ENCODE results near the gene DNAI2. TPM values are rescaled to one million over a fixed set of nuclear protein-coding genes. Genes with fewer than 3 reads are reported as not detected.
A peak's percentile ranks its signal among the peaks of the same experiment; 100 is the strongest.

DNAI2 gene
- total and polyA plus RNA-seq, 9 of the 15 experiments (the other 6 are each of a cell fraction or from before 2014, with no cell fraction given), result not detected

GRCh38 chr17:74270333-74270732 lies 3.7 kb upstream of the DNAI2 start (continued):
- TF ChIP-seq MGA (IDR thresholded peaks at IDR 0.05) (peak; percentile 57), NFYB (IDR thresholded peaks at IDR 0.05; ENCODE audit: extremely low read depth, insufficient read length) (no peak), TCFL5 (CRISPR knock-in tag; conservative IDR thresholded peaks at IDR 0.05) (no peak), CBX8 (IDR thresholded peaks at IDR 0.05; ENCODE audit: borderline replicate concordance, extremely low read depth, low read depth, low read length, poor library complexity, severe bottlenecking) (no peak), E2F6 (IDR thresholded peaks at IDR 0.05; ENCODE audit: borderline replicate concordance in 1 of 2, extremely low read depth in 1 of 2, insufficient read depth in 1 of 2, insufficient read length in 1 of 2, low read depth in 1 of 2, low read length in 1 of 2, poor library complexity in 1 of 2, severe bottlenecking in 1 of 2) (peak; percentile 46 to 80), CEBPG (CRISPR knock-in tag; IDR thresholded peaks at IDR 0.05) (no peak), CEBPG (tag; conservative IDR thresholded peaks at IDR 0.05 in 1 of 2, IDR thresholded peaks at IDR 0.05 in 1 of 2) (no peak)

Measured in K562 (cell line).